CD4-positive, alpha-beta T cell (primary cell): ENCODE measurements around the gene ZNF507. TPM values are rescaled to one million over a fixed set of nuclear protein-coding genes. Genes with fewer than 3 reads are reported as not detected.

Experiments used
- ATAC-seq: fragments of 200-7000 bp; cut with Tn5 transposase; one replicate; pipeline ENCODE4 v1.10.0; 2022; ENCODE audit warnings: mild to moderate bottlenecking; ENCODE audit not compliant: poor library complexity
- CTCF ChIA-PET: fragments of 350-600 bp; sonication (Branson Sonifier 250); formaldehyde crosslinking; loops from one replicate; lab custom pipeline; 2021; ENCODE audit warnings: antibody characterized with exemption, inconsistent platforms; lab: Charles Lee
- POLR2A ChIA-PET: fragments of 350-600 bp; sonication (Branson Sonifier 250); formaldehyde crosslinking; loops from one replicate; lab custom pipeline; 2021; ENCODE audit warnings: antibody characterized with exemption, inconsistent platforms; lab: Charles Lee
- DNase-seq, 14 experiments: peaks; one replicate each; pipeline ENCODE4 v3.0.0-alpha.2; 2013 to 2020; ENCODE audit warnings: mixed read lengths in 2 of 14
- H3K27ac ChIP-seq, 2 donors: one replicate each; pipeline versions ENCODE4 v1.5.1 to v1.7.0; 2013; ENCODE audit warnings: low read length in 2 of 2, low read depth in 1 of 2, mild to moderate bottlenecking in 1 of 2
- H3K27me3 ChIP-seq, 2 experiments: 1 replicate in 1 of 2; 2 replicates in 1 of 2; pipeline versions ENCODE4 v1.6.1 to v1.7.0; 2013; ENCODE audit warnings: low read length in 2 of 2, control low read depth in 1 of 2, mild to moderate bottlenecking in 1 of 2, moderate library complexity in 1 of 2; ENCODE audit not compliant: insufficient read depth in 2 of 2, control insufficient read depth in 1 of 2
- H3K36me3 ChIP-seq: one replicate; pipeline ENCODE4 v1.6.1; 2013; ENCODE audit warnings: low read length, control low read depth; ENCODE audit not compliant: insufficient read depth
- H3K4me1 ChIP-seq: one replicate; pipeline ENCODE4 v1.6.1; 2013; ENCODE audit warnings: low read length, control low read depth; ENCODE audit not compliant: insufficient read depth
- H3K4me3 ChIP-seq: one replicate; pipeline ENCODE4 v1.5.1; 2013; ENCODE audit warnings: mild to moderate bottlenecking, low read length, moderate library complexity
- H3K9me3 ChIP-seq, 2 experiments: 1 replicate in 1 of 2; 2 replicates in 1 of 2; pipeline versions ENCODE4 v1.6.1 to v1.7.0; 2013; ENCODE audit warnings: low read length in 2 of 2, mild to moderate bottlenecking in 2 of 2, control low read depth in 1 of 2, moderate library complexity in 1 of 2; ENCODE audit not compliant: control insufficient read depth in 1 of 2, insufficient read depth in 1 of 2
- H3K27ac Mint-ChIP-seq: one replicate; pipeline ENCODE4 v1.8.0; 2020; ENCODE audit warnings: mixed read lengths
- H3K27me3 Mint-ChIP-seq: one replicate; pipeline ENCODE4 v1.8.0; 2021; ENCODE audit warnings: mixed read lengths
- H3K36me3 Mint-ChIP-seq: one replicate; pipeline ENCODE4 v1.8.0; 2021; ENCODE audit warnings: low read depth, mixed read lengths
- H3K4me1 Mint-ChIP-seq: one replicate; pipeline ENCODE4 v1.8.0; 2021; ENCODE audit warnings: low read depth, mixed read lengths
- H3K4me3 Mint-ChIP-seq: one replicate; pipeline ENCODE4 v1.8.0; 2020; ENCODE audit warnings: mild to moderate bottlenecking, mixed read lengths
- H3K9me3 Mint-ChIP-seq: one replicate; pipeline ENCODE4 v1.8.0; 2020; ENCODE audit warnings: mixed read lengths
- CTCF ChIP-seq: fragments of 200-600 bp; IDR thresholded peaks from one replicate; pipeline ENCODE4 v1.8.0; 2022; ENCODE audit warnings: antibody characterized with exemption, mild to moderate bottlenecking
- intact Hi-C, 2 experiments: fragments of 100-400 bp; cut with DNase I in 1 of 2; cut with micrococcal nuclease in 1 of 2; formaldehyde crosslinking; loops; one replicate each; pipeline versions ENCODE4 v1.15.1 to v1.9.0; 2023 to 2025; cut with DNase I, micrococcal nuclease
- total RNA-seq, 174 experiments: library from RNA in 2 of 174; stranded (reverse) in 2 of 174; gene quantifications; one replicate each; pipeline ENCODE4 v1.2.3 and lab custom pipeline; 2021 to 2026

ZNF507 gene
- total RNA-seq, 2 experiments from 2014 or later: 30.4 to 31.3 TPM

DNA sequence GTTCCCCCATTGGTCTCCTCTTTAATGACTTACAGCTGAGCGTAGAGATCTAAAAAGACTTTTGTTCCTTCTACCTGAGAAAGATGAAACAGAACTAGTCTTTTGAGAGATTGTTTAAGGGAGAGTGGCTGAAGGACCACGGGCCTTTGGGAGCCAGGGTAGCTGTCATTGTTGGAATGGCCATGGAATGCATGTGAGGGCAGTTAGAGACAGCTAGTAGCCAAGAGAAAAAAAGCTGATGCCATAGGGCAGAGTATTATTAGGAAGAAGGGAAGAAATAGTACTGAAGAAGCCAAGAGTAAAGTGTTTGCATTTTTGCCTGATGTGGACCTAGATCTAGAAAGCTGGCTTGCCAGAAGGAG lies 5.6 kb downstream of the ZNF507 start:
- intact Hi-C loops: no loop called here
- H3K4me1 Mint-ChIP-seq: peaks cover 99% of the 10 kb centered on the region
- ChIA-PET CTCF (no interaction called here), POLR2A (no interaction called here)
- H3K4me3 Mint-ChIP-seq: peak overlapping the region; percentile 9
- no peak overlapping the region for H3K27ac ChIP-seq
- H3K36me3 ChIP-seq: peaks cover 69% of the 10 kb centered on the region
- H3K9me3 Mint-ChIP-seq: no peaks in the 10 kb centered on the region
- no peaks in the 10 kb centered on the region for H3K9me3 ChIP-seq
- no peaks in the 10 kb centered on the region for H3K27me3 ChIP-seq
- ATAC-seq: no peak
- no peak for DNase-seq
- no peaks in the 10 kb centered on the region for H3K27me3 Mint-ChIP-seq
- H3K4me3 ChIP-seq: no peak overlapping the region
- peaks cover 98% of the 10 kb centered on the region for H3K36me3 Mint-ChIP-seq
- no peak for TF ChIP-seq CTCF
- peaks cover 21% of the 10 kb centered on the region for H3K4me1 ChIP-seq
- H3K27ac Mint-ChIP-seq: peak overlapping the region; percentile 47

- no peak for DNase-seq
- Mint-ChIP-seq H3K9me3 (no peaks in the 10 kb centered on the region), H3K36me3 (peaks cover 98% of the 10 kb centered on the region), H3K4me1 (peaks cover 99% of the 10 kb centered on the region), H3K27me3 (no peaks in the 10 kb centered on the region), H3K27ac (no peak overlapping the region), H3K4me3 (no peak overlapping the region)
- intact Hi-C loops: no loop called here
- no peak for ATAC-seq
- Histone ChIP-seq H3K4me1 (peaks cover 21% of the 10 kb centered on the region), H3K36me3 (peaks cover 78% of the 10 kb centered on the region), H3K27ac (no peak overlapping the region), H3K27me3 (no peaks in the 10 kb centered on the region), H3K4me3 (no peak overlapping the region), H3K9me3 (no peaks in the 10 kb centered on the region)
- POLR2A ChIA-PET: no interaction called here
- TF ChIP-seq CTCF: no peak
- CTCF ChIA-PET: no interaction called here
Measured at GRCh38 chr19:32352241-32352630, 6.8 kb downstream of the ZNF507 start.

- no peak overlapping the region for H3K27ac ChIP-seq
- CTCF ChIA-PET: no interaction called here
- peaks cover 17% of the 10 kb centered on the region for H3K4me1 ChIP-seq
- Mint-ChIP-seq H3K4me1 (peaks cover 89% of the 10 kb centered on the region), H3K4me3 (no peak overlapping the region), H3K36me3 (peaks cover 98% of the 10 kb centered on the region), H3K27ac (no peak overlapping the region), H3K27me3 (no peaks in the 10 kb centered on the region), H3K9me3 (no peaks in the 10 kb centered on the region)
- H3K36me3 ChIP-seq: peaks cover 76% of the 10 kb centered on the region
- H3K9me3 ChIP-seq: no peaks in the 10 kb centered on the region
- no peak overlapping the region for H3K4me3 ChIP-seq
- POLR2A ChIA-PET: no interaction called here
- H3K27me3 ChIP-seq: no peaks in the 10 kb centered on the region
- no peak for ATAC-seq
- intact Hi-C loops: no loop called here
- no peak for TF ChIP-seq CTCF
- no peak for DNase-seq
Measured at GRCh38 chr19:32354345-32354744, 8.9 kb downstream of the ZNF507 start.
